T-helper 17 cell (primary cell): ENCODE results near the gene SORBS2. TPM values are rescaled to one million over a fixed set of nuclear protein-coding genes. Genes with fewer than 3 reads are reported as not detected.

ENCODE experiments used
- ATAC-seq: fragments of 150-1000 bp; cut with Tn5 transposase; 2 replicates; pipeline ENCODE4 v1.10.0; 2021; ENCODE audit warnings: mild to moderate bottlenecking, moderate library complexity
- DNase-seq, 3 donors: peaks; one replicate each; pipeline versions ENCODE4 v3.0.0 to v3.0.0-alpha.2; 2020 to 2021
- H3K9me3 ChIP-seq: one replicate; pipeline ENCODE4 v1.7.0; 2013; ENCODE audit warnings: low read length, mild to moderate bottlenecking; ENCODE audit not compliant: control insufficient read depth, poor library complexity, severe bottlenecking
- H3K27ac Mint-ChIP-seq: one replicate; pipeline ENCODE4 v1.8.0; 2022; ENCODE audit warnings: mild to moderate bottlenecking, moderate library complexity, mixed read lengths
- H3K27me3 Mint-ChIP-seq: one replicate; pipeline ENCODE4 v1.8.0; 2022; ENCODE audit warnings: mixed read lengths
- H3K36me3 Mint-ChIP-seq: one replicate; pipeline ENCODE4 v1.8.0; 2022; ENCODE audit warnings: low read depth, mixed read lengths
- H3K4me1 Mint-ChIP-seq: one replicate; pipeline ENCODE4 v1.8.0; 2022; ENCODE audit warnings: mild to moderate bottlenecking, mixed read lengths
- H3K4me3 Mint-ChIP-seq: one replicate; pipeline ENCODE4 v1.8.0; 2022; ENCODE audit warnings: mild to moderate bottlenecking, moderate library complexity, mixed read lengths
- total RNA-seq, 4 donors: library from RNA in 2 of 4; stranded (reverse) in 2 of 4; gene quantifications; one replicate each; pipeline ENCODE4 v1.2.3 and lab custom pipeline; 2022 to 2026

SORBS2 gene
- total RNA-seq, 2 donors from 2014 or later: 0.07 TPM; not detected in 1

- ATAC-seq (no peak), DNase-seq (no peak)
- peaks cover 6% of the 10 kb centered on the region for H3K27me3 Mint-ChIP-seq
- no peak overlapping the region for H3K27ac Mint-ChIP-seq
- no peaks in the 10 kb centered on the region for H3K36me3 Mint-ChIP-seq
- H3K4me3 Mint-ChIP-seq: no peak overlapping the region
- H3K4me1 Mint-ChIP-seq: no peaks in the 10 kb centered on the region
- H3K9me3 ChIP-seq: peaks cover 3% of the 10 kb centered on the region
Observed at GRCh38 chr4:185831125-185831815, 19.3 kb upstream of the SORBS2 start.

GRCh38 chr4:185830263-185830994 lies 18.4 kb upstream of the SORBS2 start:
- peaks cover 3% of the 10 kb centered on the region for H3K9me3 ChIP-seq
- no peaks in the 10 kb centered on the region for H3K36me3 Mint-ChIP-seq
- no peak overlapping the region for H3K27ac Mint-ChIP-seq
- no peaks in the 10 kb centered on the region for H3K4me1 Mint-ChIP-seq
- H3K4me3 Mint-ChIP-seq: no peak overlapping the region
- H3K27me3 Mint-ChIP-seq: peaks cover 6% of the 10 kb centered on the region
- DNase-seq (no peak), ATAC-seq (no peak)

- Mint-ChIP-seq H3K4me1 (no peaks in the 10 kb centered on the region), H3K27ac (no peak overlapping the region), H3K36me3 (no peaks in the 10 kb centered on the region), H3K27me3 (peaks cover 7% of the 10 kb centered on the region), H3K4me3 (no peak overlapping the region)
- DNase-seq: no peak
- no peaks in the 10 kb centered on the region for H3K9me3 ChIP-seq
- no peak for ATAC-seq
Observed at GRCh38 chr4:185826381-185826780, 14.4 kb upstream of the SORBS2 start.

GRCh38 chr4:185825737-185826136 lies 13.7 kb upstream of the SORBS2 start:
- Mint-ChIP-seq H3K27ac (no peak overlapping the region), H3K36me3 (no peaks in the 10 kb centered on the region), H3K27me3 (peaks cover 7% of the 10 kb centered on the region), H3K4me3 (no peak overlapping the region), H3K4me1 (no peaks in the 10 kb centered on the region)
- no peaks in the 10 kb centered on the region for H3K9me3 ChIP-seq
- DNase-seq (no peak), ATAC-seq (no peak)

GRCh38 chr4:185822791-185823190 lies 10.8 kb upstream of the SORBS2 start:
- DNase-seq: no peak
- Mint-ChIP-seq H3K36me3 (no peaks in the 10 kb centered on the region), H3K4me3 (no peak overlapping the region), H3K4me1 (no peaks in the 10 kb centered on the region), H3K27ac (no peak overlapping the region), H3K27me3 (peaks cover 7% of the 10 kb centered on the region)
- no peak for ATAC-seq
- H3K9me3 ChIP-seq: no peaks in the 10 kb centered on the region

- DNase-seq (no peak), ATAC-seq (no peak)
- Mint-ChIP-seq H3K4me1 (no peaks in the 10 kb centered on the region), H3K4me3 (no peak overlapping the region), H3K27ac (no peak overlapping the region), H3K36me3 (no peaks in the 10 kb centered on the region), H3K27me3 (peaks cover 12% of the 10 kb centered on the region)
- H3K9me3 ChIP-seq: no peaks in the 10 kb centered on the region
Observed at GRCh38 chr4:185821029-185821419, 9.0 kb upstream of the SORBS2 start.

- no peak overlapping the region for H3K27ac Mint-ChIP-seq
- H3K36me3 Mint-ChIP-seq: no peaks in the 10 kb centered on the region
- no peak for ATAC-seq
Observed at GRCh38 chr4:185820146-185821028, 8.4 kb upstream of the SORBS2 start.

GRCh38 chr4:185819144-185819543 lies 7.2 kb upstream of the SORBS2 start:
- no peaks in the 10 kb centered on the region for H3K4me1 Mint-ChIP-seq
- H3K9me3 ChIP-seq: no peaks in the 10 kb centered on the region

More at GRCh38 chr4:185820146-185821028, 8.4 kb upstream of the SORBS2 start:
- H3K9me3 ChIP-seq: no peaks in the 10 kb centered on the region
- no peak for DNase-seq
- Mint-ChIP-seq H3K4me3 (no peak overlapping the region), H3K4me1 (no peaks in the 10 kb centered on the region), H3K27me3 (peaks cover 12% of the 10 kb centered on the region)

GRCh38 chr4:185817403-185817818 lies 5.4 kb upstream of the SORBS2 start:
- no peak overlapping the region for H3K4me3 Mint-ChIP-seq
- H3K9me3 ChIP-seq: no peaks in the 10 kb centered on the region
- no peak overlapping the region for H3K27ac Mint-ChIP-seq
- ATAC-seq (no peak), DNase-seq (no peak)
- H3K4me1 Mint-ChIP-seq: no peaks in the 10 kb centered on the region
- H3K36me3 Mint-ChIP-seq: no peaks in the 10 kb centered on the region
- H3K27me3 Mint-ChIP-seq: peaks cover 29% of the 10 kb centered on the region

More at GRCh38 chr4:185819144-185819543, 7.2 kb upstream of the SORBS2 start:
- no peak for DNase-seq
- ATAC-seq: no peak
- Mint-ChIP-seq H3K36me3 (no peaks in the 10 kb centered on the region), H3K27me3 (peaks cover 18% of the 10 kb centered on the region), H3K4me3 (no peak overlapping the region), H3K27ac (no peak overlapping the region)

- no peaks in the 10 kb centered on the region for H3K9me3 ChIP-seq
- DNase-seq: no peak
- no peak for ATAC-seq
- H3K36me3 Mint-ChIP-seq: no peaks in the 10 kb centered on the region
- H3K4me1 Mint-ChIP-seq: no peaks in the 10 kb centered on the region
- no peak overlapping the region for H3K4me3 Mint-ChIP-seq
- peaks cover 42% of the 10 kb centered on the region for H3K27me3 Mint-ChIP-seq
- no peak overlapping the region for H3K27ac Mint-ChIP-seq
Observed at GRCh38 chr4:185813133-185813532, 1.1 kb upstream of the SORBS2 start.

- no peak for DNase-seq
- Mint-ChIP-seq H3K27me3 (peaks cover 37% of the 10 kb centered on the region), H3K27ac (no peak overlapping the region), H3K4me1 (no peaks in the 10 kb centered on the region), H3K36me3 (no peaks in the 10 kb centered on the region), H3K4me3 (no peak overlapping the region)
- H3K9me3 ChIP-seq: no peaks in the 10 kb centered on the region
- no peak for ATAC-seq
Observed at GRCh38 chr4:185810746-185811508, 1.1 kb downstream of the SORBS2 start.

- no peak for DNase-seq
Observed at GRCh38 chr4:185809533-185810071, 2.4 kb downstream of the SORBS2 start.

More at GRCh38 chr4:185809533-185810071, 2.4 kb downstream of the SORBS2 start:
- Mint-ChIP-seq H3K36me3 (no peaks in the 10 kb centered on the region), H3K27me3 (peaks cover 40% of the 10 kb centered on the region), H3K4me3 (no peak overlapping the region), H3K27ac (no peak overlapping the region), H3K4me1 (no peaks in the 10 kb centered on the region)
- H3K9me3 ChIP-seq: no peaks in the 10 kb centered on the region
- ATAC-seq: no peak
